ENCODE data around the gene CCDC80. TPM values are rescaled to one million over a fixed set of nuclear protein-coding genes. Genes with fewer than 3 reads are reported as not detected.
"Not testable (repeated sequence)": the region's sequence is repeated elsewhere in the genome, so short reads cannot be mapped to it uniquely, and the experiment has no call there.

Gene CCDC80
- total RNA-seq, 4 donors from 2014 or later, result 7.4 to 53.3 (median 10.6) TPM

- 25 to 33% methylated on average over 3 of the region's 3 CpGs for WGBS, 2 donors
- DNase-seq (ENCODE audit: low spot score in 2 of 2), result no peak
- TF ChIP-seq POLR2A (IDR thresholded peaks at IDR 0.05), result no peak
- TF ChIP-seq, protein P1, sequence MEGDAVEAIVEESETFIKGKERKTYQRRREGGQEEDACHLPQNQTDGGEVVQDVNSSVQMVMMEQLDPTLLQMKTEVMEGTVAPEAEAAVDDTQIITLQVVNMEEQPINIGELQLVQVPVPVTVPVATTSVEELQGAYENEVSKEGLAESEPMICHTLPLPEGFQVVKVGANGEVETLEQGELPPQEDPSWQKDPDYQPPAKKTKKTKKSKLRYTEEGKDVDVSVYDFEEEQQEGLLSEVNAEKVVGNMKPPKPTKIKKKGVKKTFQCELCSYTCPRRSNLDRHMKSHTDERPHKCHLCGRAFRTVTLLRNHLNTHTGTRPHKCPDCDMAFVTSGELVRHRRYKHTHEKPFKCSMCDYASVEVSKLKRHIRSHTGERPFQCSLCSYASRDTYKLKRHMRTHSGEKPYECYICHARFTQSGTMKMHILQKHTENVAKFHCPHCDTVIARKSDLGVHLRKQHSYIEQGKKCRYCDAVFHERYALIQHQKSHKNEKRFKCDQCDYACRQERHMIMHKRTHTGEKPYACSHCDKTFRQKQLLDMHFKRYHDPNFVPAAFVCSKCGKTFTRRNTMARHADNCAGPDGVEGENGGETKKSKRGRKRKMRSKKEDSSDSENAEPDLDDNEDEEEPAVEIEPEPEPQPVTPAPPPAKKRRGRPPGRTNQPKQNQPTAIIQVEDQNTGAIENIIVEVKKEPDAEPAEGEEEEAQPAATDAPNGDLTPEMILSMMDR (IDR thresholded peaks at IDR 0.05), result no peak
- intact Hi-C loops (cut with DNase I; ENCODE audit: low total_unique reads), result no loop called here
- H3K4me3 ChIP-seq (ENCODE audit: low read depth, poor library complexity, severe bottlenecking), result no peak overlapping the region
These were observed 61.2 kb downstream of the CCDC80 start for GRCh38 chr3:112579697-112580096.

DNA sequence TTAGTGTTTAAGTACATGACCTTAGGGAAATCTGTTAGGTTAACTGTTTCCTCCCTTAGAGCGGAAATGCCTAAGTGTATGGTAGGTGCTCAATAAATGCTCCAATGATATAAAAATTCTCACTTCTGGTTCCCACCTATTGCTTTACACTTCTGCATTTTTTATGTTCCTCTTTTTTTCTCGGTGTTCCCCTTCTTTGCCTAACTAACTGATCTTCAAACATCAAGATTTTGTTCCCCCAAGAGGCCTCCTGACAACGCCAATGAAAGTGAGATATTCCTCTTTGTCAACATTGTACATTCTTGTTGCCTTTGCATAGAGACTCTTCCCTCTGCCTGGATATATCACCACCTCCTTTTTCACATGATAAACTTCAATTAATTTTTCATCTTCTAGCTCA is 61.7 kb downstream of the CCDC80 start:
- H3K4me3 ChIP-seq (ENCODE audit: low read depth, poor library complexity, severe bottlenecking), result no peak overlapping the region
- TF ChIP-seq, protein P1 (IDR thresholded peaks at IDR 0.05), result no peak
- TF ChIP-seq POLR2A (IDR thresholded peaks at IDR 0.05), result no peak
- DNase-seq (ENCODE audit: low spot score in 2 of 2), result no peak
- 78 to 90% methylated on average over 3 of the region's 3 CpGs for WGBS, 2 donors
- intact Hi-C loops (cut with DNase I; ENCODE audit: low total_unique reads), result no loop called here

GRCh38 chr3:112572701-112573100 is 68.2 kb downstream of the CCDC80 start:
- TF ChIP-seq, protein P1 (IDR thresholded peaks at IDR 0.05), result no peak
- no peak for TF ChIP-seq POLR2A (IDR thresholded peaks at IDR 0.05)
- WGBS, 2 donors, result 94 to 96% methylated on average over 1 of the region's 1 CpG
- intact Hi-C loops (cut with DNase I; ENCODE audit: low total_unique reads), result no loop called here
- no peak overlapping the region for H3K4me3 ChIP-seq (ENCODE audit: low read depth, poor library complexity, severe bottlenecking)
- DNase-seq (ENCODE audit: low spot score in 2 of 2), result no peak

DNA sequence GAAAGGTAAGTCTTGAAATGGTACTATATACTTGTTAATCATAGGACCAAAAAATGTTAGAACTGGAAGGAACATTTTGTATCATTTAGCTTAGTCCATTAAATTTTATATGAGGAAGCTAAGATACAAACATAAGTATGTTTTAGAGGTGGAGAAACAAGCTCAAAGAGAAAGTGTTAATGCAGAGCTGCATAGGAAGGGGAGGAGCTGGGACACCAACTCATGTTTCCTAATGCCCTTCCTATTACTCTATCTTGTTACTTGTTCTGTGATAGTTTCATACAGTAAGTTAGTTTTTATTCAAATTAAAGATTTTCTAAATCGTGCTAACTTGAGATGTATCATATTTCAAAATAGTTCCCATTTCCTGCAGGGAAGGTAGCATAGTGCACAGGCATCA is 71.7 kb downstream of the CCDC80 start:
- intact Hi-C loops (cut with DNase I; ENCODE audit: low total_unique reads), result no loop called here
- 22 to 28% methylated on average over 1 of the region's 1 CpG for WGBS, 2 donors
- TF ChIP-seq POLR2A (IDR thresholded peaks at IDR 0.05), result no peak
- TF ChIP-seq, protein P1 (IDR thresholded peaks at IDR 0.05), result no peak
- no peak for DNase-seq (ENCODE audit: low spot score in 2 of 2)
- no peak overlapping the region for H3K4me3 ChIP-seq (ENCODE audit: low read depth, poor library complexity, severe bottlenecking)

GRCh38 chr3:112568642-112569041 is 72.3 kb downstream of the CCDC80 start:
- intact Hi-C loops (cut with DNase I; ENCODE audit: low total_unique reads), result no loop called here
- TF ChIP-seq POLR2A (IDR thresholded peaks at IDR 0.05), result no peak
- TF ChIP-seq, protein P1 (IDR thresholded peaks at IDR 0.05), result no peak

GRCh38 chr3:112564940-112565305 is 76.0 kb downstream of the CCDC80 start:
- TF ChIP-seq, protein P1 (IDR thresholded peaks at IDR 0.05), result no peak
- TF ChIP-seq POLR2A (IDR thresholded peaks at IDR 0.05), result no peak
- intact Hi-C loops (cut with DNase I; ENCODE audit: low total_unique reads), result no loop called here
- no peak overlapping the region for H3K4me3 ChIP-seq (ENCODE audit: low read depth, poor library complexity, severe bottlenecking)
- no peak for DNase-seq (ENCODE audit: low spot score in 2 of 2)

More at GRCh38 chr3:112568642-112569041, 72.3 kb downstream of the CCDC80 start:
- DNase-seq (ENCODE audit: low spot score in 2 of 2), result no peak
- H3K4me3 ChIP-seq (ENCODE audit: low read depth, poor library complexity, severe bottlenecking), result no peak overlapping the region
- 91 to 94% methylated on average over 2 of the region's 2 CpGs for WGBS, 2 donors

DNA sequence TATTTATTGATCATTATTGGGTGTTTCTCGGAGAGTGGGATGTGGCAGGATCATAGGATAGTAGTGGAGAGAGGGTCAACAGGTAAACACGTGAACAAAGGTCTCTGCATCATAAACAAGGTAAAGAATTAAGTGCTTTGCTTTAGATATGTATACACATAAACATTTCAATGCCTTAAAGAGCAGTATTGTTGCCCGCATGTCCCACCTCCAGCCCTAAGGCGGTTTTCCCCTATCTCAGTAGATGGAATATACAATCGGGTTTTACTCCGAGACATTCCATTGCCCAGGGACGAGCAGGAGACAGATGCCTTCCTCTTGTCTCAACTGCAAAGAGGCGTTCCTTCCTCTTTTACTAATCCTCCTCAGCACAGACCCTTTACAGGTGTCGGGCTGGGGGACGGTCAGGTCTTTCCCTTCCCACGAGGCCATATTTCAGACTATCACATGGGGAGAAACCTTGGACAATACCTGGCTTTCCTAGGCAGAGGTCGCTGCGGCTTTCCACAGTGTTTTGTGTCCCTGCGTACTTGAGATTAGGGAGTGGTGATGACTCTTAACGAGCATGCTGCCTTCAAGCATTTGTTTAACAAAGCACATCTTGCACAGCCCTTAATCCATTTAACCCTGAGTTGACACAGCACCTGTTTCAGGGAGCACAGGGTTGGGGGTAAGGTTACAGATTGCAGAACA is 76.5 kb downstream of the CCDC80 start:
- H3K4me3 ChIP-seq (ENCODE audit: low read depth, poor library complexity, severe bottlenecking); DNase-seq (ENCODE audit: low spot score in 2 of 2); intact Hi-C loops (cut with DNase I; ENCODE audit: low total_unique reads): not testable (repeated sequence)
- WGBS, 2 donors, result 79 to 83% methylated on average over 14 to 15 of the region's 15 CpGs

All from lower leg skin (tissue), 4 donors.